Tongue (tissue), 2 donors: Measurements from ENCODE around the gene DYNLT1. TPM values are rescaled to one million over a fixed set of nuclear protein-coding genes. Genes with fewer than 3 reads are reported as not detected.
"Not testable (repeated sequence)": the region's sequence is repeated elsewhere in the genome, so short reads cannot be mapped to it uniquely, and the experiment has no call there.

Experiments used
- DNase-seq: peaks from one replicate; pipeline ENCODE4 v3.0.0-alpha.2; 2015
- total RNA-seq: library from RNA; depleted of rRNA; stranded (reverse); fragments of >200 nt; gene quantifications from one replicate; pipeline ENCODE4 v1.2.3, GENCODE V29; 2014

The DYNLT1 gene
- total RNA-seq, 1 donor from 2014 or later = 47.3 TPM

DNA sequence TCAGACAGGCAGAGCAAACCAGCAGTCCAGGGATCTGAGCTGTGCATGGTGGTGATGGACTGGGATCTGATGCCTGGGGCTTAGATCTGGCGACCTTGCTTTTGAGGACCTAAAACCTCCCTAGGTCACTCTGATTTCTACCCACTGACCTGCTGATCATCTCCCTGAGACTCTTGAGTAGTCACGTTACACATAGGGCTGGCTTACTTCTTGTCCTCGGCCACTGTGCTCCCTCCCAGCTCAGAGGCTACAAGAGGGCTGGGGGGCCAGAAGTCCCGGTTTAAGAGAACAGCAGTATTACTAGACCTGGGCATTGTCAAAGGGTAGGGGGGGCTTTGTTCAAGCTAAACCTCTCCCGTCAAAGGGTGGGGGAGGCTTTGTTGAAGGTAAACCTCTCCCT lies 5.5 kb downstream of the DYNLT1 start:
- no peak for DNase-seq

DNA sequence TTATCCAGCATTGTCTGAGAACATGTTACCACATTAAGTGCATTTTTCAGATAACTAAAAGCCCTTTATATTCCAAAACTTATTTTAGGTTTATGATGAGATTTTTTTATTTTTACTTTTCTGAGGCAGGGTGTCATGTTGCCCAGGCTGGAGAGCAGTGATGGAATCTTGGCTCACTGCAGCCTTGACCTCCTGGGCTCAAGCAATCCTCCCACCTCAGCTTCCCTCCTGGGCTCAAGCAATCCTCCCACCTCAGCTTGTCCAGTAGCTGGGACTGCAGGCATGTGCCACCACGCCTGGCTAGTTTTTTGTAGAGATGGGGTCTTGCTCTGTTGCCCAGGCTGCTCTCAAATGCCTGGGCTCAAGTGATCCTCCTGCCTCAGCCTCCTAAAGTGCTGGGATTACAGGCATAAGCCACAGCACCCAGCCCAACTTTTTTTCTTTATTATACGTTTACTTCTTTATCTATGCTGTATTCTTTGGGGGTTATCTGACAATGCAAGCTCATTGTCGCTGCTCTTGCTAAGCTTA lies 6.2 kb downstream of the DYNLT1 start:
- no peak for DNase-seq

DNA sequence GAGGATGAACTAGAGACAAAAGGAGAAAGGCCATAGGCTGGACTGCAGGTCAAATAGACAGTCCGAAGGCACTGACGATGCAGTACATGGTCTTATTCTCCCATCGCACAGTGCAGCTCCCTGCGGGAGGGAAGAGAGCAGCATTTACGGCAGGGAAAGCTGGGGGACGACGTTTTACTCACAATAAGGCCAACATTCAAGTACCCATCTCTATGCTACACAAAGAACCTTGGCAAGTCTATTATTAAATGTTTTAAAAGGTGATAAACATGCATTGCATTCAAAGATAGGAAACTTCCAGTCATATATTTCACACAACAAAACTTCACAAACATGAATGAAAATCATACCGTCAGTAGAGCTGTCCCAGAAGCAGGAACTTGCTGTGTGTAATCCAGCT lies 7.8 kb downstream of the DYNLT1 start:
- DNase-seq = no peak

DNA sequence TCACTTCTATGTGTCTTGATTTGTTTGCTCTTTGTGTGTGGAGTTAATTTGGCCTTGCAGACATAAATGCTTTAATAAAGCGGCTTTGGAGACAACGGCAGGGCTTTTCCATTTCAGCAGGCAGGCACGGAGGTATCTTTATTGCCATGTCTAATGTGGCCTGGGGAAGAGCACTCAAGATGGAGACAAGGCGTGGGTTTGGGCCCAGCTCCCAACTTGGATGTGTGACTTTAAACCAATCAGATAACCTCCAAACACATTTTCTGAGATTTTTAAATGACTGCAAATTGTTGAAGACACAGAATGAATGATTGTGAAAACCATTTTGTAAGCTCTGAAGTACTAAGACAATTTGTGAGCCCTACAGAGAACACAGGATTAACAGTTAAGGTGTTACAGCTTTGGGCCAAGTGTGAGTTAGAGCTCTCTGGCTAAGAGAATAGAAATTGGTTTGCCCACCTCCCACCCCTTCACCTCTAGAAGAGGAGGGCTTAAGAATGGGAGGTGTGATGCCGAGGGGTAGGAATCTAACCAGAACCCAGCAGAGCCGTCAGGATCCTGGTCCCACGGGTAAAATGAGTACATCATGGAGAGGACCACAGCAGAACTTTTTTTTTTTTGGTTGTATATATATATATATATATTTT lies 9.0 kb downstream of the DYNLT1 start:
- DNase-seq = no peak

DNA sequence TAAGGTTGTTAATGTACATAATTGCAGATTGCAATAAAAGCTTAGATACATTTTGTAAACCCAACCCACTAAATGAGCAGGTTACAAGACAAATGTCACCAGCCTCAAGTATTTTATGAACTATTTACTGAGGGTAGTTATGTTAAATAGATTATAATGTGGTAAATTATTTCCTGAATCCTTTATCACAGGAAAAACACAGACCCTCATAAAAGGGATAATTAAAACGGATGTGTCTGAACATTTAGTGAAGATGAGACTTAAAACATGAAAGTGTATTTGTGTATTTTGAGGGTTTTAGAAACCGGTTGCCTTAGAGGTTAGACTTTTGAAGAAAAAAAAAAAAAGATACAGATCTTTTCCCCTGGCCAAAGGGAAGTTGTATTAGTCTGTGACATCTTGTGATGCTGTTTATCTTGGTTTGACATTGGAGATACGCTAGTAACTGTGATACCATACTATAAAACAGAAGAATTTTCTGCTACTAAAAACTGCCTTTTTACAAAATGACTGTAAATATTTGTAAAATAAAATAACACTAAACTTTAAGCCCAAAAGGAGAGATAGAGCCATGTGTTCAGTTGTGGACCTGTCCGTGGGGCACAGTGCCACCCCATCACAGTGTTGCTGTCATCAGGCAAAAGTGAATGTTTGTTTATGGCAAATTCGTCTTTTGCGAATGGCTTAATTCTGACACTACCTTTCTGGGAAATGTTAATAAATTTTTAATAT lies 9.7 kb downstream of the DYNLT1 start:
- no peak for DNase-seq

DNA sequence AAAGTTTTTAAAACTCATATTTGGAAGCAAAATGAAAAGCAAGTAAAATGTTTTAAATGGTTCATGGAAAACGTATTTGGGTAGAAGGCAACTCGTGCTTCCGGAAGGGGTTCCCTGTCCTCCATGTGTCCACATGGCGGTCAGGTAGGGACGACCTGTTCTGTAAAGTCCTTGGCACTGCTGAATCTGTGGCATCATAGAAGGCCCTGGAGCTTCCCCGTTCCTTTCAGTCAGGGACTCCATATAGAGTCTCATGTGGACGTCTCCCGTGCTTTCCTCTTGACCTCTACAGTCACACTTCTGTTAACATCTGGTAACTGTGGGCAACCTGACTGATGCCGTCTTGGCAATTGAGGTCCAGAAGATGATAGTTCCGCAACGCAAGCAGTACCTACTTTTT lies 11.4 kb downstream of the DYNLT1 start:
- no peak for DNase-seq

DNA sequence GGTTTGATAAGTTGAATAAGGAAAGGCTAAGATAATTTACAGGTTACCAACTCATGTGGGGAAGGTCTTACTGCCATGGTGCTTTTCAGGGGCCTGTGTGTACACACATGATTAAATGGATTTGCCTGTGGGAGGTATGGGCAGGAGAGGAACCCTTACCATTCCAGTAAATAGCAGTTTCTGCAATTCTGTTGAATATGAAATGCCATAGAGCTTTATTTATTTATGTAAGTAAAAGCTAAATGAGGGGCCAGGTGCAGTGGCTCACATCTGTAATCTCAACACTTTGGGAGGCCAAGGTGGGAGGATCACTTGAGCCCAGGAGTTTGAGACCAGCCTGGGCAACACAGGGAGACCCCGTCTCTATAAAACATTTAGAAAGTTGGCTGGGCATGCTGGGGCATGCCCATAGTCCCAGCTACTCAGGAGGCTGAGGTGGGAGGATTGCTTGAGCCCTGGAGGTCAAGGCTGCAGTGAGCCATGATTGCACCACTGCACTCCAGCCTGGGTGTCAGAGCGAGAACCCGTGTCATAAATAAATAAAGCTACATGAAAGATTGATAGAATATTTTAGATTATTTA lies 11.9 kb downstream of the DYNLT1 start:
- DNase-seq = not testable (repeated sequence)

DNA sequence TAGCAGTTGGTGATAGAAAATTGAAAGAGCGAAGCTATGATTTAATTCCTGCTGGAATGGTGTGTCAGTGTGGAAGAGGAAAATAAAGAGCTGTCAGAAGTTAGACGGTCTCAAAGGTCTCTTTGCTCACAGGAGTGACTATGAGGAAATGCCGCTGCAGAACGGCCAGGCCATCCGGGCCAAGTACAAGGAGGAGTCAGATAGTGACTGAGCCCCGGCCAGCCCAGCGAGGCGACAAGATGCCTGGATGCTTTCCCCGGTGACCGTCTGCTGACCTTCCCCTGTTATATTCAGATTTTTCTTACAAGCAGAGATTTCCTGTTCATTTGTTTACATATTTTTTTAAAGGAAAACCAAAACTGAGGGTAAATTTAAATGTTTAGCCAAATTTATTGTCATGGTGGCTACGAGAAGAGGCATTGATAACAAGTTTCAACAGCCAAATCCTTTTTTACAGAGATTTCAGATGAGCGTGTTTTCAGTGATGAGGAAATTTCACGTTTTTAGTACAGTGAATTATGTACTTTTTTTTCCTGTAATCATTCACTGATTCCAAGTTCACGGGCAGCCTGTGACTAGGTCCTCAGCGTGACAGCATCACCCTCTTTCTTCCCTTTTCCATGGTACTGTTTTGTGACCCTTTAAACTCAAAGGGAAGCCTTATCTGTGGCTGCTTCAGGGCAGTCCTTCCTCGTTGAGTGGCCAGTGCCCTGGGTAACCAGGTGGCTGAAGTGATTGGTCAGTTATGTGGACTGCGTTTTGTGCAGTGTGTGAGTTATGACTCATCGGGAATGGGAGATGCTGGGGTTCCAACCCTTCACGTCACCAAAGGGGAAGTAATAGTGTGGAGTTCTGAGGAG lies 12.6 kb downstream of the DYNLT1 start:
- DNase-seq = no peak

DNA sequence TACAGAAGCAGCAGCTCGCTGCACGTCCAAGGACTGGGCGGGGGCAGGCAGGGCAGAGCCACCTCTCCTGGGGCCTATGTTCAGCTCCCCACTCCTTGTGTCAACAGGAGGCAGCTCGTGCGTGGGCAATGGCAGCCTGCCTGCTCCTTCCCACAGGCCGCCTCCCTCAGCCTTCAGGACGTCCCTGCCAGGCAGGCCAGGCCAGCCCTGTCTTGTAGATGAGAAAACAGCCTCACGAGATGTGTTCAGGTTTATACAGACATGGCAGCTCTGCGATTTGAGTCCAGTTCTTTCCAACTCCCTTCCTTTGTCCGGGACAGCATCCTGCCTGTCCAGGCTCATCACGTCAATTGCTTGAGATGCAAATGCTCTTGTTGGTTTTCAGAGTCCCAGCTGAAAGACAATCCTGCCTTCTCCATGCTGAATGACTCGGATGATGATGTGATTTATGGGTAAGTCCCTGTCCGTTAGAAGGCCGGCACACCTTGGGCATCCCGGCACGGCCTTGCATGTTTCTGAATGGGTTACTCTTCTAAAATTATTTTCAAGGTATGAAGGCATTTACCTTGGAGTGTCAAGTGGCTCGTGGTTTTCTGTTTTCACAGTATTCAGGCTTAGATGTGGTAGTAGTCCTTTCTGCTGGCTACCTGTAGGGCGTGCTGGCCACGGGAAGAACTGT lies 13.5 kb downstream of the DYNLT1 start:
- DNase-seq = no peak

DNA sequence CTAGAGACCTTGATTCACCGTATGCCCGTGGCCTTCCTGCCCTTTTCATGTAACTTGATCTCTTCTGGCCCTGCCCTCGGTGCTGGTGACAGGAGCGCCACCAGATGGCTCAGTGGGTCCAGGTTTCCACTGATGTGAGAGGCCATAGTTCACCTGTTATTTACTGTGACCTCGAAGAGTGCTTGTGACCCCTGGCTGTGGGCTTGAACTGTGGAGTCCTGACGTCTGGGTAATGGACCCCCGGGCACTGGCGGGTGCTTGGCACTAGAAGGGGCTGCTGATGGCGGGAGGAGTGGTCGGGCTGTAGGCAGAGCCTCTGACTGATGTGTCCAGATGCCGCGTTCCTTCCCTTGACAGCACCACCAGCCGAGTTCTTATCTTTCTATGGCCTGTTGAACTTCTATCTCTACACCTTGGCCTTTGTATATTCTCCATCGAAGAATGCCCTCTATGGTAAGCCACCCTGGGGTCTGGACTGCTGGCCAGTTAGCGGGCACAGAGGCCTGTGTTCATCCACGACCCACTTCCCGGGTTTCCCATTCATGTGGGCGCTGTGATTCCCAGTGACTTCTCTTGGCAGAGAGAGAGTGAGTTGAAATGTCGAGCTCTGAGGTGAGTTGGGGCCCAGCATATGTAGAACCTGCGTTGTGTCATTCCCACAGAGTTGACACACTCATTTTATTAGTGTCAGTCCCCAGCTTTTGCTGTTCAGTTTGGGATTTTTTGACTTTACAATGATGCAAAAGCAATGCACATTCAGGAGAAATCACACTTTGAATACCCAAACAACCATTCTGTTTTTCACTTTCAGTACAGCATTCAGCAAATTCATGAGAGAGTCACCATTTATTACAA lies 14.9 kb downstream of the DYNLT1 start:
- DNase-seq = no peak

DNA sequence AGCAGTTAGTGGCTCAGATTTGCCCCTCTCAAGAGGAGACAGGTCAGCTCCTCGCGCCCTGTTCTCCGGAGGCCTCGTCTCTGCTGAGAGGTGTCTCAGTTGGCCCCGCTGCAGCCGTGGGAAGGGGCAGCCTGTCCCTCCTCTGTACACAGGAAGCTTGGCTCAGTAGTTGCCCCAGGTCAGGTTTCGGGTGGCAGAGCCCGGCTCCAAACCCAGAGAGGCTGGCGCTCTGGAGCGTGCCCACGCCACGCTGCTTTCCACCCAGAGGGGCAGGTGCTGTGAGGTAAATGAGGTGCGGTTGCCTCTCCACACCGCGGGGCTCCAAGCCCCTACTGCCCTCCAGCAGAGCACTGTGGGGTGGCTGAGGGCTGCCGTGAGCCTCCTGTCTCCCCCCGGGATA lies 16.0 kb downstream of the DYNLT1 start:
- no peak for DNase-seq

DNA sequence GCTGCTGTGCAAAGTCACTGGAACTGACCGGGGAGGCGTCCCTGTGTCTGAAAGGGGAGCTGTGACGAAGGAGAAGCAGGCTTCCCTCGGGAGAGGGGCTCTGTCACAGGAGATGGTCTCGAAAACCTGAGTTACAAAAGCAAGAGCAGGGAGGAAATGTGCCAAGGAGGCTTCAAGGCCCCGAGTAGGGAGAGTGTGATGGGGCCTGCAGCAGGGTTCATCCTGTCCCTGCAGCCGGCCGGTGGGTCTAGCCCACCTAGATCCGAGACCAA lies 16.7 kb downstream of the DYNLT1 start:
- no peak for DNase-seq

DNA sequence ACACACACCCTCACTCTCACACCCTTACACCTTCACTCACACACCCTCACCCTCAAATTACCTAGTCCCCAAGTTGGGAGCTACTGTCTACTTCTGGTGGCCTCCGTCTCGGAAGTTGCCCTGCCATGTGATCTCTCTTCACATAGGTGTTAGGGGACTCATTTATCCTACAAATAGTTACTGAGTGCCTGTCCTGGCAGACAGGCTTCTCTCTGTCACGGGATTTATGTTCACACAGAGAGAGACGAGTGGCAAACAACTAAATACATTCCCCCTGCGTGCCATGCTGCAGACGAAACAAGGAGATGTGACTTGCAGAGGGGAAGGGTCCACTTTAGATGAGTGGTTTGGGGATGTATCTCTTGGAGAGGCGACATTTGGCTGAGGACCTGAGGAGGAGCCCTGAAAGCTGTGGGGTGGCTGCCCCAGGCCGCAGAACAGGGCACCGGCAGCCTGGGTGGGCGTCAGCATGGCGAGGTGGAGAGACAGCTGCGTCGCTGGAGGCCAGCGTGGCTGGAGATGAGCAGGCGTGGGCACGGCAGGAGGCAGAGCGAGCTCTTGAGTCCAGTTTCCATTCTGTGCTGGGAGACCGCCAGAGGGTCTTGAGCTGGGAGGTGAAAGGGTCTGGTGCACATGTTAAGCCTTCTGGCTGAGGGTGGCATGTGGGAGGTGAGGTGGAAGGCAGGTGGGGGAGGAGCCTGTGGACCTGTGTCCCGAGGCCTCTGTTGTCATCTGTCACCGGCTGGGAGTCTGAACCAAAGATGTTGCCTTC lies 17.2 kb downstream of the DYNLT1 start:
- DNase-seq = no peak

DNA sequence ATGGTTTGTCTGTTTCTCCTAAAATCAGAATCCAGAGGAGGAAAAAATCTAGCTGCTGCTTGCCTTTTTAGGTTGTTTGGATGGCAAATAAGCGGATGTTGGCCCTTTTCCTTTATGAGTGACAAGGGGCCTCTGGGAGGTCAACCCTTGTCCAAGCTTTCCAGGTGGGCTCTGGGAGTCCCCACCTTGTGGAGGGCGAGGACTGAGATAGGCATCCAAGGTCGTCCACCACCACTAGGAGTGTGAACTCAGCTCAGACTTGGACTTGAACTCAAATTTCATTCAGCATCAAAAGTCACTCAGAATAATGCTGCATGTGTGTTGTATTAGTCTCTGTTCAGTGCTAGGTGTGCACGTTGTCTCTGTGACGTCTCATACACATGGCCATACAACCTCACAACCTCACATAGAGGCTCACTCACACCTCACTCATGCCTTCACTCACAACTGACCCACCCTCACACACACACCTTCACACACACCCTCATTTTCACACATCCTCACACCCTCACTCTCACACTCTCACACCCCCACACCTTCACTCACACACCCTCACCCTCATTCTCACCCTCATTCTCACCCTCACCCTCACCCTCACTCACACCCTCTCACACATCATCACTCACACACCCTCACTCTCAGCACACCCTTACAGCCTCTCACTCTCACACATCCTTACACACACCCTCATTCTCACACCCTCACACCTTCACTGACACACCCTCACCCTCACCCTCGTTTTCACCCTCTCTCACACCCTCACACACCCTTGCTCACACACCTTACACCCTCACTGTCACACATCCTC lies 18.0 kb downstream of the DYNLT1 start:
- no peak for DNase-seq

DNA sequence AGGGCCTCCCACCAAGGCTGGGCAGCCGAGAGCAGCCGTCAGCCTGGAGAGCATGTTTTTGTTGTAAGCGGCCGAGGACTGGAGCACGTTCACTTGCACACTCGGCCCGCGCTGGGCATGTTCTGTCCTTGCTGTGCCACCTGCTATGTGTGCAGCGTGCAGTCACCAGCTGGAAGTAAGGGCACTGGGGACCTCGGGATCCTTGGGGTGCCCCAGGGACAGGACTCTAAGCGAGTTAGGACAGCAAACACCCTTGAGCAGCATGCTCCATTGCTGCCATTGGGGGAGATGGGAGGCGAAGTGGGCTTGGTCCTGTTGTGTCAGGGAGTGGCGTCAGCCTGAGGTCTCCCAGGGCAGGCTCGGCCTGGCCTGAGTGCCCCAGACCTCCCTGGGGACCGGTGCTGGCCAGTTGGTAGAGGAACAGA lies 18.6 kb downstream of the DYNLT1 start:
- no peak for DNase-seq

DNA sequence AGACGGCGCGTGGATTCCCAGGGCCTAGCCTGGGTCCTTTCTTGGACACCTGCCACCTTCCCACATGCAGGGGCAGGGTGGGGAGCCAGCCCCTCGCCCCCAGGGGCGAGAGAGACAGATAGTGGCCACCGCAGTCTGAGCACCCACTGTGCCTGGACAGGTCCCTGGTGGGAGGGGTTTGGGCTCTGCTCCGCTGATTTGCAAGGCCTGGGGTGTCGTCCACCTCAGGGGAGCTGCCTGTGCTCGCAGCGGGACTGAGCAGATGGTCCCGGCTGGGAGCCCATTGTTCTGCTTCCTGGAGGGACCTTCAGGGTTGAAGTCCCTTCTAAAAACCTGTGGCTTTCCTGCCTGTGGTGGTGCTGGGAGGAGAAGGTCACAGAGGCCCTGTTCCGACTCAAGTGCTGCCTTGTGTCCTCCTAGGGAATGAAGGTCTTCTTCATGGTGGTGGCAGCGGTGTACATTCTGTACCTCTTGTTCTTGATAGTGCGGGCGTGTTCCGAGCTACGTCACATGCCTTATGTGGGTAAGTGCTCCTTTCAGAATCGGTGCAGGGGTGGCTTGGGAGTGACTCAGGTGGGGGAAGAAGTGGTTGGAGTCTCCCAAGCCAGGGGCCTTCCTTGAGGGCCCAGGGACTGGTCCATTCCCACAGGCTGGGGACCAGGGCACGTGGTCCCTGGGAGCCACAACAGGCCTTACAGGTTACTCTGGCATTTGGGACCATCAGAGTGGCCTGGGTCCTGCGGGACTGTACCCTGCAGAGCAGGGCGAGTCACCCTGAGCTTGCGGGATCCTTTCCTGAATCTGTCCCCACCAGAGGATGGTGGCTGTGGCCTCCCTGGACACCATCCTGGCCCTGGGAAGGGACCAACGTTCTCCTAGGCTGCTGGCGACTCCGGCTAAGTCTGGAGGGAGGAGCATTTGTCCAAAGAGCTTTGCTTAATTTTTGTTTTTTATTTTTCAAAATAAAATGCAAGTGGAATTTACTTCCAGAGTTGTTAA lies 19.6 kb downstream of the DYNLT1 start:
- DNase-seq = no peak

DNA sequence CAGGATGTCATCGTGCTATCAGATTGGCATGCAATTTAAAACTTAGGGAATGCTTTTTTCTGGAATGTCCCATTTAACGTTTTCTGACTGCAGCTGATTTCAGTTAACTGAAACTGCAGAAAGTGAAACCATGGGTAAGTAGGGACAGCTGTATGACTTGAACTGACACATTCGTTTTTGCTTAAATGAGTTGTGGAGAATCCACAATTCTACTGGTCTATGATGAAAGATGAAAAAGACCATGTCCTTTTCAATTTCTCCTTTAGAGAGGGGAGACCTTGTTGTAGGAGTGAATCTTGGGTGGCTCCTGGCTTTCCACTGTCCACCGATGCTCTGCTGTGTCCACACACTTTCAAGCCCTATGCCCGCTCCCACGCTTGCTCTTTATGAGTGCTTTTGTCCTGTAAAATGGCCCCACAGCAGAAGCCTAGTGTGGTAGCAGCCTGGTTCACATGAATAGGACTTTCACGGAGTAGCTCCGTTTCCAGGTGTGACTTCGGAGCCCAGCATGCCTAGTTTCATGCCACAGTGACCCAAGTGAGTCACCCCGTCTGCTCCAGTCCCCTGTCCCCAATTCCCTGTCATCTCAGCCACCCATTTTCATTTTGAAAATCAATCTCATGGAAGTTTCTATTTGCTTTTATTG lies 21.9 kb downstream of the DYNLT1 start:
- no peak for DNase-seq
